ENCODE data around the gene RUVBL1.
A peak's percentile ranks its signal among the peaks of the same experiment; 100 is the strongest.

RUVBL1 gene

GRCh38 chr3:128133273-128133883 is 9.8 kb upstream of the RUVBL1 start:
- DNase-seq (ENCODE audit: low read depth): no peak

GRCh38 chr3:128131897-128132646 is 8.5 kb upstream of the RUVBL1 start:
- DNase-seq (ENCODE audit: low read depth): no peak

GRCh38 chr3:128128251-128128650 is 4.6 kb upstream of the RUVBL1 start:
- DNase-seq (ENCODE audit: low read depth): no peak

GRCh38 chr3:128127236-128127635 is 3.6 kb upstream of the RUVBL1 start:
- no peak for DNase-seq (ENCODE audit: low read depth)

GRCh38 chr3:128123156-128123537 is 465 bp downstream of the RUVBL1 start:
- no peak for DNase-seq (ENCODE audit: low read depth)

- DNase-seq (ENCODE audit: low read depth): no peak
These were observed 1.6 kb downstream of the RUVBL1 start for GRCh38 chr3:128122013-128122412.

- no peak for DNase-seq (ENCODE audit: low read depth)
These were observed 9.5 kb downstream of the RUVBL1 start for GRCh38 chr3:128113817-128114794.

- no peak for DNase-seq (ENCODE audit: low read depth)
These were observed 11.1 kb downstream of the RUVBL1 start for GRCh38 chr3:128112357-128112968.

GRCh38 chr3:128111147-128111546 is 12.5 kb downstream of the RUVBL1 start:
- DNase-seq (ENCODE audit: low read depth): no peak

- DNase-seq (ENCODE audit: low read depth): no peak
These were observed 15.8 kb downstream of the RUVBL1 start for GRCh38 chr3:128107834-128108233.

GRCh38 chr3:128103136-128103676 is 20.4 kb downstream of the RUVBL1 start:
- DNase-seq (ENCODE audit: low read depth): no peak

- DNase-seq (ENCODE audit: low read depth): no peak
These were observed 23.0 kb downstream of the RUVBL1 start for GRCh38 chr3:128100638-128101037.

GRCh38 chr3:128100161-128100560 is 23.5 kb downstream of the RUVBL1 start:
- no peak for DNase-seq (ENCODE audit: low read depth)

GRCh38 chr3:128098234-128098633 is 25.4 kb downstream of the RUVBL1 start:
- DNase-seq (ENCODE audit: low read depth): no peak

- DNase-seq (ENCODE audit: low read depth): peak; percentile 75
These were observed 28.3 kb downstream of the RUVBL1 start for GRCh38 chr3:128095222-128095703.

GRCh38 chr3:128094295-128095151 is 29.1 kb downstream of the RUVBL1 start:
- no peak for DNase-seq (ENCODE audit: low read depth)

- DNase-seq (ENCODE audit: low read depth): no peak
These were observed 32.0 kb downstream of the RUVBL1 start for GRCh38 chr3:128091586-128091985.

GRCh38 chr3:128089135-128089534 is 34.5 kb downstream of the RUVBL1 start:
- no peak for DNase-seq (ENCODE audit: low read depth)

- DNase-seq (ENCODE audit: low read depth): no peak
These were observed 39.0 kb downstream of the RUVBL1 start for GRCh38 chr3:128084675-128085021.

GRCh38 chr3:128083980-128084674 is 39.5 kb downstream of the RUVBL1 start:
- no peak for DNase-seq (ENCODE audit: low read depth)

Measured in activated T-cell treated with anti-CD3 and anti-CD28 coated beads for 1 hour (primary cell).